HG03432 (cell line): ENCODE results near the gene IRF2BPL.
"Not testable (repeated sequence)": the region's sequence is repeated elsewhere in the genome, so short reads cannot be mapped to it uniquely, and the experiment has no call there.

Source experiments
- ATAC-seq: cut with Tn5 transposase; IDR thresholded peaks from one replicate; pipeline ENCODE4 v1.9.1; 2021; ENCODE audit warnings: mild to moderate bottlenecking, moderate library complexity; ENCODE audit not compliant: unreplicated experiment

The IRF2BPL gene

DNA sequence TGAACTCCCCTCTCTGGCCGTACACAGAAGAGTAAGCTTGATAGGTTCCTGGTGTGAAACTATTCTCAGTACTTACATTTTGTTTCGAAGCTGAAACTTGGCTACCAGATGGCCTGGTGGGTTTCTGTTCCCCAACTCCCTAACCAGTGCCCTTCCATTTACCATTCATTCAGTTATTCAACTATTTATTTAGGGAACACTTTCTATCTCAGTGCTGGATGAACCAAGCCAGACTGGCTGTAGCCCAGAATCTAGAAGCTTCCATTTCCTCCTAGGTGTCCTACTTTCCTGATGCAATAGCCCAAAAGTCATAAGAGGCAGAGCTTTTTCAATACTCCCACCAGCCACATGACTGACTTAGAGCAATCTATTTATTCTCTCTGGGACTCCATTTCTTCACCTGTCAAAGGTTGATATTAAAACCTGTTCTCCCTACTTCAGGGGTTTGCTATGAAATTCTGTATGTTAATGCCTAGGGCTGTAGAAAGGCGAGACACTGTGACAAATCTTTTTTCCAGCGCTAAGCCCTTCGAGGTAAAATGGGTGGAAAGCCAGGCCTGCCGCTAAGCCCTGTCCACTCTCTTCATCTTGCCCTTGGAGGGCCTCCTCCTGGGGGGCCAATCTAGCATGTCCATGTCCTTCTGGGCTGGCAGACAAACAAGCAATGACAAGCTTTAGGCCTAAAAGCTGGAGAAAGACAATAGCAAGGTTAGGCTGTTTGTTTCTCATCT is 8.1 kb upstream of the IRF2BPL start:
- ATAC-seq: no peak

GRCh38 chr14:77035267-77035666 is 6.8 kb upstream of the IRF2BPL start:
- no peak for ATAC-seq

- ATAC-seq: peak; percentile 81
Observed at GRCh38 chr14:77033622-77034589, 5.4 kb upstream of the IRF2BPL start.

GRCh38 chr14:77032844-77033621 is 4.5 kb upstream of the IRF2BPL start:
- no peak for ATAC-seq

- no peak for ATAC-seq
Observed at GRCh38 chr14:77032491-77032843, 4.0 kb upstream of the IRF2BPL start.

DNA sequence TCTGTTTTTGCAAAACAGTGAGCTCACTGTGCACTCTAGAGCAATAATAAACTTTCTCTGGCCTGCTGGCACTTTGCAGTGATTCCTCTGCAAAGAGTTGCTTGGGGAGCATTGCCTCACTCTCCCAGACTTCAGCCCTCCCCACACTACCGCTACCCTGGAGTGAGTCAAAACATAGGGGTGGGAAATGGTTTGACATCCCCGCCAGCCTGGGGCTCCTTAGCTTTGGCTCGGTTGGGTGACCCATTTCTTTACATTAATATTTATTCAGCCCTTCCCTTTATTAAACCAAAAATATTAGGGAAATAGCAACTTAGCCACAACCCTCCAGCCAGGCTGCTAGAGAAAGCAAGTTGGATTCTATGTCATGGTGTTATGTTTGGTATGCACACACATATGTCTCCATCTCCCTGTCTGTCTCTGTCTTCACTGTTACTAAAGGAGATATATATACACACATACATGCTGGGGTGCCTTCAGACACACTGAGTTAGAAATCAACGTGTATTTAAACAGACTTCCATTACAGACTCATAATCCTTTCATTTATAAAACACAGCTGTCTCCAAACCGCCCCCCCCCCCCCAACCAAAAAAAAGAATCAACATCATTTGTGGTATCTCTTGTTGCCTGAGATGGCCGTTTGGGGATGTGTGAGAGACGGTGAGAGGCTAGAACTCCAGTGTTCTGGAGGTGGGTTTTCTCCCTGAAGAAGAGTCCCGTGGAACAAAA is 3.4 kb upstream of the IRF2BPL start:
- ATAC-seq: no peak

GRCh38 chr14:77027538-77028383 is 747 bp downstream of the IRF2BPL start:
- peak; percentile 50 for ATAC-seq

DNA sequence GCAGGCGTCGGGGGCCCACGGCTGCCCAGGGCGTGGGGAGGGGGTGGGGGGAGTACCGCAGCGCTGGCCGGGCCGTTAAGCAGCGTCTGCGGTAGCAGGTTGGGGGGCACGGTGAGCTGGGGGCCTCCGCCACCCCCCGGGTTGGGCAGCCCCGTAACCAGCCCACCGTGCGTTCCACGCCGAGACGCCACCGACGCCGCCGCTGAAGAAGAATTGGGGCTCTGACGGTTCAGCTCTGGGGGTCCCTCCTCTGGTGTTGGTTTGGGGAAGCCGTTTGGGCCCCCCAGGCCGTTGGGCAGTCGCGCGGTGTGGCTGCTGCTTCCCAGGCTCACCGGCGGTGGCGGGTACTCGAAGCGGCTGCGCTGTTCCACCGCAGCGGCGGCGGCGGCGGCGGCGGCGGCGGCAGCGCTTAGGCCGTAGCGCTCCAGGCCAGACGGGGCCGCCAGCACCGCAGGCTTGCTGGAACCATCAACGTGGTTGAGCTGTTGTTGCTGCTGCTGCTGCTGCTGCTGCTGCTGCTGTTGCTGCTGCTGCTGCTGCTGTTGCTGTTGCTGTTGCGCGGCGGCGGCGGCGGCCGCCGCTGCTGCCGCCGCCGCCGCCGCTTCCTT is 1.5 kb downstream of the IRF2BPL start:
- ATAC-seq: peak; percentile 9

- no peak for ATAC-seq
Observed at GRCh38 chr14:77026166-77026929, 2.2 kb downstream of the IRF2BPL start.

DNA sequence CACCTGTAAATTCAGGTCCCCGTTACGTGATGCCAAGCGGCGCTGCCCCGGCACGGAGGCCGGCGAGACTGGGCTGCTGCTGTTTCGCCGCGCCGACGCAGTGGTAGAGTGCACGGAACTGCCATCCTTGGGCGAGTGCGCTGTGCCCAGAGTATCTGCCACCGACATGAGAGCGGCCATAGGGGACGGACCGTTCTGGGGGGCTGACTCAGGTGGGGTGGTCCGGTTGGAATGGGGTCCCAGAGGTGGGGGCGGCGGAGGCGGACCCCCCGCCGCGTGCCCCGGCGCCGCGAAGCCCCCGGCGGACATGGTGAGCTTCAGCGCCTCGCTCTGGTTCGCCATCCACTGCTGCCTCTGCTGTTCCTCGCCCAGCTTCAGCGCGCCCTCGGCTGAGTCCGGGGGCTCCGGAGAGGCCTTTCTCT is 2.8 kb downstream of the IRF2BPL start:
- ATAC-seq: no peak

DNA sequence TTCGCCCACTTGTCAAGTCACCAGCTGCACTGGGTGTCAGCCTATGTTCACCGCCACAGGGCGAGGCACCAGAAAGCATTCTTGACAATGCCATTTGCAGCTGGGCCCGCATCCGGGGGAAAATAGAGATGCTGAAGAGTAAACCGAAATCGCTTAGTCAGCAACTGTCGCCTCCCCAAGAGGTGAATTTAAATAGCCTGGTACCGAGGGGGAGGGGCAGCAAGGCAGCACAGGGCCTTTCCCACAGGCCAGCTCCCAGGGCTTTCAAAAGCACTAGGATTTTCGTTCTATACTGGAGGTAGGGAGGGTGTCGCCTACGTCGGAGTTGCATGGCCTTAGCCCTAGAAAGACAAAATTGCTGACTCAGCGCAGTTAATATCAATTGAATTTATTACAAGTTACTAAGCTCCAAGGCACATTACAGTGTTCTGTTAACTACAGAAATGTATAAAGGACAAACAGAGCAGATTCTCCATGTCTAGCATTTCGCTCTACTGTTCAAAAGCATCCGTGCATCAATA is 4.3 kb downstream of the IRF2BPL start:
- no peak for ATAC-seq

DNA sequence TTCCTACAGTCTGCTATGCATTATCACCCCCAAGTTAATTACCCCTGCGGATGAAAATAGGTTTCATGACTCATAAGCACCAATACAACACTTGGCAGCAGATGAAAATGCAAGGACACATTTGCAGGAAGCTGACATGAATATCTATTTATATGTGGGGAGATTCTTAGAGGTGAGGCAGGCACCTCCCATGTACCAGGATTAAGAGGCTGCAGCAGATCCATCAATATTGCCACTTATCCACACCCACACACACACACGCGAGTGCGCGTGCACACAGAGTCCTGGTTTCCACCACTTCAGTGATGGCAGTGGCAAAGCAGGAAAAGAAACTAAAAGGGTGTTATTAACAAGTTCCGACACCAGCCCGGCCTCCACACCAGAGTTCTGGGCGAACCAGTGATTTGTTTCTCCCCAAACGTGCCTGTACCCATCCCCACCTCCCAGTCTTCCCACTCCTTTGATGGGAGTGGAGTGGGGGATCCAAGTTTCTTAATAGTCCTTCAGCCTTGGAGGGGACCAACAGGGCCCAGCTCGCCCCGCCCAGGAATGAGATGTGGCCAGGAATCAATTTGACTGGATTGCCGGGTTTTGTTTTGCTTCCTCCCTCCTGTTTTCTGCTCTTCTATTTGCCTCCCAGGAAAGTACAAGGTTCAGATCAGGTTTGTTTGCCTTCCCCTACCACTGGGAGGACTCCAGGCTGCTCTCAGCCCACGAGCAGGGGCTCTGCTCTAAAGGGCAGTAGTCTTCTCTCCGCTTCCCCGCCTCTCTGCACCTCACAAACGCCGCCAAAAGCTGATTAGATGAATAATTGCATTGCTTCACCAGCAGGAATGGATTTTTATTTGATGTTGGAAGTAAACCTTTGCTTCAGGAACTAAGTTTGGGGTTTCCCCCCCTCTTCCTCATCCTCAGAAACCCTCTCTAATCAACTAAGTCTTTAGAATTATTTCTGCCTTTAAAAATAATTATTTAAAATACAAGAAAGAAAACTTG is 5.2 kb downstream of the IRF2BPL start:
- no peak for ATAC-seq

DNA sequence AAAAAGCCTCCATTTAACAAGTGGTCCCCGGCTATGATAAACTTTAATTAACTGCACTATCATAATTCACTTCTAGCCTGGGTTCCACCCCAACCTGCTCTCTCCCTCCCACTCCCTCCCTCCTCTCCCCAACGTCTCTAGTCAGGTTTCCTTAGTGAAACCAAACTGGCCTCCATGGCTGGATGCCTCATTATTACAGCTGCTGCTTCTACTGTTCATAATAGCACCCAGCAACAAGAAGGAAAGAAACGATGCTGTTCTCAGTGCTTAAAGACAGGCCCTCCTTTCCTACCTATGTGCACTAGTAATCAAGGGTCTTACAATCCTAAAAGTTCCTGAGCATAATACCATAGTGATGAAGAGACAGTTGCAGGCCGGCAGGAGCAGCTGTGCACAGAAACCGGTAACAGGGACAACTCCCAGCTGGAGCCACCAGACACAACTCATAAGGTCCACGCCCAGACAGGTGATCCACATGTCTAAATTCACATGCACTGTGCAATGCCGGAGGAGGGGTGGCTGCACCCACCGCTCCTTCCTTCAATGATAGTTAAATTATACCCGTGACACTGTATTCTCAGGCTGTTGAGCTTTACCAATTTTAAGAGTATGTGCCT is 6.2 kb downstream of the IRF2BPL start:
- ATAC-seq: peak; percentile 69

DNA sequence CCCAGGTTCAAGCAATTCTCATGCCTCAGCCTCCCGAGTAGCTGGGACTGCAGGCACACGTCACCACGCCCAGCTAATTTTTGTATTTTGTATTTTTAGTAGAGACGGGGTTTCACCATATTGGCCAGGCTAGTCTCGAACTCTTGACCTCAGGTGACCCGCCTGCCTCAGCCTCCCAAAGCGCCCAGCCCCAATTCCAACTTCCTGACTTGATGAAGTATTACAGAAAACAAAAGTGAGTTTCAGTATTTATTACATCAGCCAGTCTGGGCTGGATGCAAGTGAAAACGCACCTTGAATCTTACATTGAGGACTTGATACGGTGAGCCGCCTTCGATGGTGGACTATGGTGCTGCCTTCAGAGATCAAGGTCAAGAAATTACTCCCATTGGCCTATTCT is 7.1 kb downstream of the IRF2BPL start:
- ATAC-seq: not testable (repeated sequence)

GRCh38 chr14:77018785-77019184 is 9.7 kb downstream of the IRF2BPL start:
- ATAC-seq: no peak

GRCh38 chr14:77017666-77018065 is 10.8 kb downstream of the IRF2BPL start:
- no peak for ATAC-seq

DNA sequence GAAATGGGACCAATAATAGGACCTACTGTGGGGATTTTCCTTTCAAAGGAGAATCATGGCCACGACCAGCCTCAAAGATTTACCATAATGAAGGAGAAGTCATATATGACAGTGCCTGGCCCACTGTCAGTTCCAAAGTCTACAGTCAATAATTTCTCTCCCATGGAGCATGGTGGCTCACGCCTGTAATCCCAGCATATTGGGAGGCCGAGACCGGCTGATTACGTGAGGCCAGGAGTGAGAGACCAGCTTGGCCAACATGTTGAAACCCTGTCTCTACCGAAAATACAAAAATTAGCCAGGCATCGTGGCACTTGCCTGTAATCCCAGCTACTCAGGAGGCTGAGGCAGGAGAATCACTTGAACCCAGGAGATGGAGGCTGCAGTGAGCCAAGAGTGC is 13.8 kb downstream of the IRF2BPL start:
- ATAC-seq: no peak
